ENCODE data around the gene TMEM178A. TPM values are rescaled to one million over a fixed set of nuclear protein-coding genes. Genes with fewer than 3 reads are reported as not detected.

The TMEM178A gene
- total and polyA plus RNA-seq, 2 of the 8 experiments (the other 6 are each of a cell fraction or from before 2014, with no cell fraction given): 11.2 to 14.9 TPM

DNA sequence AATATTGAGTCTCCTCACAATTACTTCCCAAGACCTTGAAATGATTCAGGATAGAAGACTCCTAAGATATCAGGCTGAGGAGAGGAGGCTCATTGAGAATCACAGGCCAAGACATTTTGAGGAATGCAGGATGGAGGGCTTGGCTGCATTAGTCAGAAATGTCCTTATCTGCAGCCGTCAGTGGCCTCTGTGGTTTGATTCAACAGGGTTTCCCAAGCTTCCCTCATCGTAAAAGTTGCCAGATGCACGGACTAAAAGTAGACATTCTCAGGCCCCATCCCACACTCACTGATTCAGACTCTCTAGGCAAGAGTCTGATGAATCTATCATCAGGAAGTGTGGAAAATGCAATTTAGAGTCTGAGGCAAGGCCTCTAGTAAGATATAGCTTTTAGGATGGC, 34.0 kb upstream of the TMEM178A start:
- Histone ChIP-seq H2BK5ac (ENCODE audit: low read depth, low read length) (no peak overlapping the region), H3K23ac (ENCODE audit: insufficient read length) (no peak overlapping the region), H3K4me2 (ENCODE audit: insufficient read depth in 1 of 2, low read depth in 2 of 2, low read length in 2 of 2) (no peak overlapping the region), H4K91ac (replicated peaks; ENCODE audit: insufficient read length, low read length) (no peak overlapping the region), H3K9me3 (ENCODE audit: insufficient read depth in 2 of 2, low read depth in 1 of 2, low read length in 1 of 2) (peaks cover 4 to 13% of the 10 kb centered on the region in 2 experiments; a peak in 2 of 4 replicates), H2BK20ac (ENCODE audit: low read length) (no peak overlapping the region), H2BK12ac (ENCODE audit: low read depth, low read length) (no peak overlapping the region), H3K4ac (replicated peaks; ENCODE audit: insufficient read length, low read depth, low read length) (no peak overlapping the region), H4K5ac (ENCODE audit: insufficient read length, low read depth, low read length) (no peak overlapping the region), H3K4me3 (ENCODE audit: extremely low read depth in 1 of 4, insufficient read depth in 2 of 4, low read depth in 3 of 4, low read length in 4 of 4) (no peak overlapping the region), H3K27me3 (replicated peaks in 1 of 4; ENCODE audit: control insufficient read depth in 3 of 4, extremely low read depth in 1 of 4, insufficient read depth in 3 of 4, low read length in 3 of 4) (peaks cover 0 to 2% (median 0%) of the 10 kb centered on the region in 4 experiments; a peak in 1 of 7 replicates), H2BK15ac (ENCODE audit: low read length) (no peak overlapping the region), H3K14ac (ENCODE audit: insufficient read length) (no peak overlapping the region), H3K9ac (replicated peaks in 1 of 4; ENCODE audit: extremely low read depth in 1 of 4, low read depth in 3 of 4, low read length in 3 of 4) (no peak overlapping the region), H4K8ac (ENCODE audit: extremely low read depth, insufficient read depth, low read length) (no peak overlapping the region), H3K56ac (replicated peaks; ENCODE audit: insufficient read length, low read depth, low read length) (no peak overlapping the region), H3K27ac (ENCODE audit: low read depth, low read length) (no peak overlapping the region), H4K20me1 (replicated peaks in 1 of 2; ENCODE audit: control insufficient read depth in 1 of 2, insufficient read depth in 2 of 2, low read length in 2 of 2) (no peaks in the 10 kb centered on the region), H2BK120ac (replicated peaks; ENCODE audit: low read depth, low read length) (no peak overlapping the region), H3K79me1 (ENCODE audit: low read depth, low read length) (no peaks in the 10 kb centered on the region), H3K79me2 (ENCODE audit: control insufficient read depth in 1 of 2, insufficient read depth in 2 of 2, low read length in 2 of 2) (no peaks in the 10 kb centered on the region), H3K36me3 (ENCODE audit: control insufficient read depth in 2 of 4, insufficient read depth in 4 of 4, low read length in 3 of 4) (no peaks in the 10 kb centered on the region; a peak in 1 of 8 replicates), H3K18ac (ENCODE audit: extremely low read depth, low read length) (no peak overlapping the region), H2AK5ac (ENCODE audit: low read depth, low read length) (no peak overlapping the region), H3K4me1 (replicated peaks in 1 of 4; ENCODE audit: control insufficient read depth in 3 of 4, insufficient read depth in 4 of 4, low read length in 3 of 4) (no peaks in the 10 kb centered on the region), H3K23me2 (ENCODE audit: low read depth, low read length) (no peaks in the 10 kb centered on the region), H2AFZ (ENCODE audit: low read length) (no peak overlapping the region)
- TF ChIP-seq ASH2L (IDR thresholded peaks at IDR 0.05; ENCODE audit: low read length): no peak
- TF ChIP-seq, protein P1, sequence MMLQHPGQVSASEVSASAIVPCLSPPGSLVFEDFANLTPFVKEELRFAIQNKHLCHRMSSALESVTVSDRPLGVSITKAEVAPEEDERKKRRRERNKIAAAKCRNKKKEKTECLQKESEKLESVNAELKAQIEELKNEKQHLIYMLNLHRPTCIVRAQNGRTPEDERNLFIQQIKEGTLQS (IDR thresholded peaks at IDR 0.05; ENCODE audit: insufficient read depth, low read depth, low read length): no peak
- no peak for TF ChIP-seq KDM4A (IDR thresholded peaks at IDR 0.05; ENCODE audit: low read depth, low read length, severe bottlenecking)
- TF ChIP-seq TAF1 (IDR thresholded peaks at IDR 0.05; ENCODE audit: low read depth, low read length): no peak
- TF ChIP-seq SIN3A (conservative IDR thresholded peaks at IDR 0.05 in 1 of 2, IDR thresholded peaks at IDR 0.05 in 1 of 2; ENCODE audit: low read depth in 1 of 2, low read length in 2 of 2): no peak
- TF ChIP-seq SP2 (IDR thresholded peaks at IDR 0.05; ENCODE audit: low read length): no peak
- TF ChIP-seq RBBP5 (IDR thresholded peaks at IDR 0.05; ENCODE audit: borderline replicate concordance, low read depth, low read length): no peak
- no peak for TF ChIP-seq POLR2AphosphoS5 (IDR thresholded peaks at IDR 0.05; ENCODE audit: low read depth, low read length)
- TF ChIP-seq TEAD4 (IDR thresholded peaks at IDR 0.05; ENCODE audit: low read depth, low read length): no peak
- TF ChIP-seq TBP (IDR thresholded peaks at IDR 0.05; ENCODE audit: low read depth, low read length): no peak
- TF ChIP-seq SP4 (IDR thresholded peaks at IDR 0.05; ENCODE audit: low read length): no peak
- TF ChIP-seq POLR2A (IDR thresholded peaks at IDR 0.05; ENCODE audit: control extremely low read depth in 1 of 2, low read depth in 2 of 2, low read length in 2 of 2): no peak
- 92% methylated on average over 3 of the region's 3 CpGs; no CpG with 5 or more reads in 1 of the 2 experiments for WGBS, 2 experiments (ENCODE audit: extremely low coverage in 1 of 2, insufficient coverage in 1 of 2, insufficient read length in 1 of 2, insufficient replicate concordance in 2 of 2, low coverage in 1 of 2, low lambda C conversion rate in 2 of 2, missing lambda C conversion rate in 1 of 2)
- DNase-seq (ENCODE audit: low read depth in 1 of 2, low spot score in 2 of 2) (no peak), FAIRE-seq (no peak)
- POLR2A ChIA-PET (ENCODE audit: partially characterized antibody): no interaction called here
- CTCF ChIA-PET (ENCODE audit: partially characterized antibody): interaction anchor here (0.6 to 2.0 kb wide), 3 partner anchors 33 to 65 kb away, joined by 3 to 6 read pairs (median 3); no protein-coding TSS in a partner anchor

All from H1 (cell line).